ENCODE measurements around the gene SALL1. TPM values are rescaled to one million over a fixed set of nuclear protein-coding genes. Genes with fewer than 3 reads are reported as not detected.

Gene SALL1
- total RNA-seq, 4 donors from 2014 or later: 0.07 to 0.15 (median 0.11) TPM; not detected in 1

GRCh38 chr16:51132490-51133115, 18.5 kb downstream of the SALL1 start:
- Histone ChIP-seq H3K4me1 (no peaks in the 10 kb centered on the region), H3K9me3 (no peaks in the 10 kb centered on the region), H3K27me3 (peaks cover 11 to 22% (median 15%) of the 10 kb centered on the region in 3 donors), H3K36me3 (no peaks in the 10 kb centered on the region), H3K27ac (no peak overlapping the region), H3K4me3 (no peak overlapping the region)
- intact Hi-C loops (cut with DNase I; ENCODE audit: low total_unique reads) (no loop called here), in situ Hi-C loops (cut with MboI; ENCODE audit: low sequenced_read_pairs in 4 of 4) (no loop called here)
- DNase-seq (no peak), ATAC-seq (no peak)
- no peak for TF ChIP-seq POLR2A (IDR thresholded peaks at IDR 0.05)
- no peak for TF ChIP-seq CTCF (IDR thresholded peaks at IDR 0.05 in 4 of 5, conservative IDR thresholded peaks at IDR 0.05 in 1 of 5)

- TF ChIP-seq POLR2A (IDR thresholded peaks at IDR 0.05): no peak
- TF ChIP-seq CTCF (IDR thresholded peaks at IDR 0.05 in 4 of 5, conservative IDR thresholded peaks at IDR 0.05 in 1 of 5): no peak
- no peaks in the 10 kb centered on the region for H3K9me3 ChIP-seq
- no peak overlapping the region for H3K4me3 ChIP-seq
- no peak for DNase-seq
- no peak overlapping the region for H3K27ac ChIP-seq
- no peaks in the 10 kb centered on the region for H3K36me3 ChIP-seq
- no peak for ATAC-seq
- in situ Hi-C loops (cut with MboI; ENCODE audit: low sequenced_read_pairs in 4 of 4): no loop called here
- H3K4me1 ChIP-seq: no peaks in the 10 kb centered on the region
- H3K27me3 ChIP-seq: peaks cover 11 to 22% (median 15%) of the 10 kb centered on the region in 3 donors
- intact Hi-C loops (cut with DNase I; ENCODE audit: low total_unique reads): no loop called here
These were observed 19.5 kb downstream of the SALL1 start for GRCh38 chr16:51131619-51132018.

GRCh38 chr16:51129105-51129504, 22.0 kb downstream of the SALL1 start:
- no peak for ATAC-seq
- Histone ChIP-seq H3K27me3 (peaks cover 1 to 11% (median 9%) of the 10 kb centered on the region in 3 donors), H3K36me3 (no peaks in the 10 kb centered on the region), H3K27ac (no peak overlapping the region), H3K4me1 (no peaks in the 10 kb centered on the region), H3K4me3 (no peak overlapping the region), H3K9me3 (no peaks in the 10 kb centered on the region)
- TF ChIP-seq POLR2A (IDR thresholded peaks at IDR 0.05): no peak
- no peak for TF ChIP-seq CTCF (IDR thresholded peaks at IDR 0.05 in 4 of 5, conservative IDR thresholded peaks at IDR 0.05 in 1 of 5)
- in situ Hi-C loops (cut with MboI; ENCODE audit: low sequenced_read_pairs in 4 of 4): no loop called here
- intact Hi-C loops (cut with DNase I; ENCODE audit: low total_unique reads): no loop called here
- DNase-seq: no peak

GRCh38 chr16:51125992-51126391, 25.1 kb downstream of the SALL1 start:
- H3K27ac ChIP-seq: no peak overlapping the region
- TF ChIP-seq POLR2A (IDR thresholded peaks at IDR 0.05): no peak
- no peak for TF ChIP-seq CTCF (IDR thresholded peaks at IDR 0.05 in 4 of 5, conservative IDR thresholded peaks at IDR 0.05 in 1 of 5)
- intact Hi-C loops (cut with DNase I; ENCODE audit: low total_unique reads): no loop called here
- H3K36me3 ChIP-seq: no peaks in the 10 kb centered on the region
- H3K27me3 ChIP-seq: no peaks in the 10 kb centered on the region
- ATAC-seq (no peak), DNase-seq (no peak)
- H3K4me1 ChIP-seq: no peaks in the 10 kb centered on the region
- in situ Hi-C loops (cut with MboI; ENCODE audit: low sequenced_read_pairs in 4 of 4): no loop called here
- H3K9me3 ChIP-seq: no peaks in the 10 kb centered on the region
- no peak overlapping the region for H3K4me3 ChIP-seq

- no peaks in the 10 kb centered on the region for H3K27me3 ChIP-seq
- DNase-seq (no peak), ATAC-seq (no peak)
- H3K27ac ChIP-seq: no peak overlapping the region
- H3K9me3 ChIP-seq: no peaks in the 10 kb centered on the region
- TF ChIP-seq CTCF (IDR thresholded peaks at IDR 0.05 in 4 of 5, conservative IDR thresholded peaks at IDR 0.05 in 1 of 5): no peak
- intact Hi-C loops (cut with DNase I; ENCODE audit: low total_unique reads) (no loop called here), in situ Hi-C loops (cut with MboI; ENCODE audit: low sequenced_read_pairs in 4 of 4) (no loop called here)
- no peaks in the 10 kb centered on the region for H3K36me3 ChIP-seq
- H3K4me1 ChIP-seq: no peaks in the 10 kb centered on the region
- H3K4me3 ChIP-seq: no peak overlapping the region
These were observed 26.2 kb downstream of the SALL1 start for GRCh38 chr16:51124896-51125295.

Measured in gastrocnemius medialis (tissue), 4 donors.